GM19395 (cell line): Measurements from ENCODE around the gene SYCP2.

Experiments
- ATAC-seq: cut with Tn5 transposase; IDR thresholded peaks from one replicate; pipeline ENCODE4 v1.9.1; 2021; ENCODE audit warnings: mild to moderate bottlenecking, moderate library complexity; ENCODE audit not compliant: unreplicated experiment

SYCP2 gene

GRCh38 chr20:59836767-59837166 lies 96.7 kb downstream of the SYCP2 start:
- ATAC-seq = no peak

- ATAC-seq = no peak
These were observed 97.7 kb downstream of the SYCP2 start for GRCh38 chr20:59835448-59836395.

GRCh38 chr20:59835057-59835447 lies 98.4 kb downstream of the SYCP2 start:
- no peak for ATAC-seq

GRCh38 chr20:59832406-59833363 lies 100.8 kb downstream of the SYCP2 start:
- ATAC-seq = no peak

GRCh38 chr20:59831916-59832270 lies 101.5 kb downstream of the SYCP2 start:
- ATAC-seq = no peak

GRCh38 chr20:59831024-59831915 lies 102.2 kb downstream of the SYCP2 start:
- ATAC-seq = no peak

GRCh38 chr20:59830665-59831023 lies 102.8 kb downstream of the SYCP2 start:
- ATAC-seq = no peak

- ATAC-seq = no peak
These were observed 103.4 kb downstream of the SYCP2 start for GRCh38 chr20:59829786-59830664.

GRCh38 chr20:59829054-59829785 lies 104.2 kb downstream of the SYCP2 start:
- no peak for ATAC-seq

GRCh38 chr20:59828125-59829053 lies 105.0 kb downstream of the SYCP2 start:
- no peak for ATAC-seq

GRCh38 chr20:59827138-59828056 lies 106.0 kb downstream of the SYCP2 start:
- no peak for ATAC-seq

- no peak for ATAC-seq
These were observed 107.3 kb downstream of the SYCP2 start for GRCh38 chr20:59825944-59826759.

- no peak for ATAC-seq
These were observed 107.9 kb downstream of the SYCP2 start for GRCh38 chr20:59825563-59825920.

GRCh38 chr20:59824711-59825562 lies 108.5 kb downstream of the SYCP2 start:
- ATAC-seq = no peak
